Uterus (tissue), 2 donors: Measurements from ENCODE around the gene EDDM3A.

ENCODE experiments used
- CTCF ChIP-seq, 4 experiments: fragments of 200-600 bp in 2 of 4; fragments of 450-650 bp in 2 of 4; sonication (generic) in 2 of 4; IDR thresholded peaks; one replicate each; pipeline ENCODE4 v1.5.1; 2016 to 2019; ENCODE audit warnings: antibody characterized with exemption in 4 of 4, mild to moderate bottlenecking in 2 of 4, moderate library complexity in 1 of 4
- POLR2A ChIP-seq, 2 donors: fragments of 450-650 bp; IDR thresholded peaks; one replicate each; pipeline ENCODE4 v1.6.1; 2016; ENCODE audit warnings: antibody characterized with exemption in 2 of 2, mild to moderate bottlenecking in 1 of 2, moderate library complexity in 1 of 2

GRCh38 chr14:20774258-20774824 lies 28.7 kb downstream of the EDDM3A start:
- TF ChIP-seq CTCF (IDR thresholded peaks at IDR 0.05) (no peak), POLR2A (IDR thresholded peaks at IDR 0.05) (no peak)
